GM18507 (cell line): ENCODE results near the gene INTS15.

Experiments
- DNase-seq: peaks from one replicate; pipeline ENCODE4 v3.0.0; 2011; ENCODE audit warnings: low read depth; ENCODE audit not compliant: insufficient read length; ENCODE audit errors: extremely low spot score
- FAIRE-seq: peaks from 2 replicates; lab custom pipeline; 2011; peaks lifted over from hg19 to GRCh38; lab: Jason Lieb, UNC

The INTS15 gene

GRCh38 chr7:6639032-6639431, 49.2 kb downstream of the INTS15 start:
- no peak for DNase-seq
- no peak for FAIRE-seq

GRCh38 chr7:6639627-6640026, 49.8 kb downstream of the INTS15 start:
- FAIRE-seq = no peak

GRCh38 chr7:6640246-6640721, 50.5 kb downstream of the INTS15 start:
- DNase-seq = no peak
- FAIRE-seq = peak; percentile 44

More at GRCh38 chr7:6639627-6640026, 49.8 kb downstream of the INTS15 start:
- no peak for DNase-seq

DNA sequence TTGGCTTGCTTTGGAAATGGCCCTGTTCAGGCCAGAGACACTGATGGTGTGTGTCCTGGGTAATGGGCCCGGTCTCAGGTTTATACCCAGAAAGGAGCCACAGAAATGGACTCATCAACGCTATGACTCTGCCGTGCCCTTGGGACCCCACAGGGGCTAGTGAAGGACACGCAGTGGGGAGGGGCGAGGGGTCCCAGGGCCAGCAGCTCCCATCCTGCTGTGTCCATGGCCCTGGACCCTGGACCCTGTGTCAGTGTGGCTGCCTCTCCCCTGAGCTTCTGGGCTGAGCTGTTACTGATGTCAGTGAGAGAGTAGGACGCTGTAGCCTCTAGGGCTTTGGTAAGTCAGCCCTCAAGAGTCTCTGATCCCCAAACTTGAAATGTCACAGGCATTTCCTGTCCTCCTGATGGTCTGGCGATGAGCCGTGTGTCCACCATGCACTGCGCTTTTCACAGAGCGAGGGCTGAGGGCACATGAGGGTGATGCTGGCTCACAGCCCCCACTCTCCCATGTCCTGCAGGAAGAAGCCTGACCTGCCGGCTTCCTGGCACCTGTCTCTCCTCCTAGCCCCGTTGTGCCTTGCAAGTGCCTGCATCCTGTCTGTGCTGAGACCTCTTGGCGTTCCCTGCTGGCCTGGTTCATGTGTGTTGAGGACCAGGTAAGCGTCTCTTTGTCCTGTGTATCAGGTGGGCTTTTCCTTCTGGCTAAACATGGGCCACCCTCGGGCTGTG, 51.6 kb downstream of the INTS15 start:
- FAIRE-seq (no peak), DNase-seq (no peak)

- DNase-seq (no peak), FAIRE-seq (no peak)
Observed at GRCh38 chr7:6642239-6642839, 52.5 kb downstream of the INTS15 start.

GRCh38 chr7:6642861-6643640, 53.2 kb downstream of the INTS15 start:
- DNase-seq (no peak), FAIRE-seq (no peak)

GRCh38 chr7:6643915-6644625, 54.2 kb downstream of the INTS15 start:
- FAIRE-seq (no peak), DNase-seq (no peak)

- FAIRE-seq (no peak), DNase-seq (no peak)
Observed at GRCh38 chr7:6644728-6645127, 54.9 kb downstream of the INTS15 start.

GRCh38 chr7:6646465-6646864, 56.6 kb downstream of the INTS15 start:
- DNase-seq (no peak), FAIRE-seq (no peak)

DNA sequence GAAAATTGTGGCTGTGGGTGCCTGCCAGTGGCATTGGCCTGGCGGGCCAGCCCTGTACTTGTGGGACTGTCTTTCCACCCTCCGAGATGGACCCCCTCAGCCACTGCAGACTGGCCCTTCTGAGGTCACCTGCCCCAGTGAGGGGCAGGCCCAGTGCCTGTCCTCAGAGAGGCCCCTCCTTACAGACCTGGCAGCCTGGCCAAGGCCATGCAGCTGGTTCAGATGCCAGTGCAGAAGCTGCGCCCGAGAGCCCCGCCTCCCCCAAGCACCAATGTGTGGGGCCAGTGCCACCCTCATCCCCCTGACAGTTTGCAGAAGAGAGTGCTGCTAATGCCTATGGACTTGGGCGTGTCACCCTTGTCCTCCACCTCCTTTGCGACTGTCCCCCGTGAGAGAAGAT, 57.3 kb downstream of the INTS15 start:
- FAIRE-seq (no peak), DNase-seq (no peak)

DNA sequence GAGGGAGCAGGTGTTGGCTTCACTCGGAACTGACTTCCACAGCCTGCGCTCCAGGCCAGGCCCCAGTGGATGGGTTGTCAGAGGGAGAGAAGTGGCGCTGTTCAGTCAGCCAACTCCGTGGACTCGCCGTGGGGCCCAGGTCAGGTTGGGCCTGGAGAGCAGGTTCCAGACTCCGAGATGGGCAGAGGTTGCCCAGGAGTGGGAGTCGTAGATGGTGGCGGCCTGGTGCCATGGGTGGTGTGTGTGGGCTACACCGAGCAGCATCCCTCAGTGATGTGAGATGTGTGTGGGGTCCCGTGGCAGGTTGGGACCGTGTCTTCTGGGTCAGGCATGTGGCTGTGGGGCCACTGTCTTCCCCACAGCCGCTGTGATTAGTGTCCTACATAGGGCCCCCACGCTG, 57.7 kb downstream of the INTS15 start:
- FAIRE-seq (no peak), DNase-seq (no peak)

DNA sequence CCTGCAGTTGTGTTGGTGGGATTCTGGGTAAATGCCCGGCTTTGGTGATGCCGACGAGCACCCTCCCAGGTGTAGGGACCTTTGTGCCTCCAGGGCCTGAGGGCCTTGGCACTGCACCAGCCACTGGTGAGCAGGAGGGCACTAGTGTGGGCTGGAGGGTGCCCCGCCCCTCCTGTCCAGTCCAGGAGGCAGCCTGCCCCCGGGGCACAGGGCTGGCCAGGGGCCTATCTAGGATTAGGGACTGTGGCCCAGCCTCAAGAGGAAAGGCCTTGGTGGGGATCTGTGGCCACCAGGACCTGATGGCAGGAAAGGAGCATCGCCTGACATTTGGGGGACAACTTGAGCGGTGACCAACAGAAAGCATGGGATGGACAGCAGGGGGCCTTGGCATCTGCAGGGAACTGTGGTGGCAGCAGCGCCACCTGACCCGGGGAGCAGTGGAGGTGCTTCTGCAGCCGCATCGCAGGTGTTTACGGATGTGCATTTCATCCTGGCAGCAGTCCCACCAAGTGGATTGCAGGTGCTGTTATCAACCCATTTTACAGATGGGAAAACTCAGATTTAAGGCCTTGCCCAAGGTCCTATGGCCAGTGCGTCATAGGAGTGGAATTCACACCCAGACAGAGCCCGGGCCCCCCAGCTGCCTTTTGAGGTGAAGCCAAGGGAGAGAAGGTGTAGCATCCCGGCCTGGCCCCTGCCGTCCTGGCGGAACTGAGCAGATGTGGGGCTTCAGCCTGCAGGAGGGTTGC, 58.4 kb downstream of the INTS15 start:
- FAIRE-seq (no peak), DNase-seq (no peak)

DNA sequence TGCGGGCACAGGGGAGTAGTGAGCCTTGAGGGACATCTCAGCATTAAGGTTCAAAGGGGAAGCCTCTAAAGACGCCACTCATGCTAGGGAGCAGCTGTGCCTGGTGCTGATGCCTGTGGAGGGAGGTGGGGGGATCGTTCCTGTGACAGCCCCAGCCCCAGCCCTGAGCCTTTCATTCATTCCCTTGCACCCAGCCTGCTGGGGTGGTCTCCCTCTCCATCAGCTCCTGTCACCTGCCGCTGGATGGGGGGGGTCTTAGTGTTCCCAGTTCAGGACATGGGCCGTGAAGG, 58.9 kb downstream of the INTS15 start:
- no peak for DNase-seq
- no peak for FAIRE-seq

DNA sequence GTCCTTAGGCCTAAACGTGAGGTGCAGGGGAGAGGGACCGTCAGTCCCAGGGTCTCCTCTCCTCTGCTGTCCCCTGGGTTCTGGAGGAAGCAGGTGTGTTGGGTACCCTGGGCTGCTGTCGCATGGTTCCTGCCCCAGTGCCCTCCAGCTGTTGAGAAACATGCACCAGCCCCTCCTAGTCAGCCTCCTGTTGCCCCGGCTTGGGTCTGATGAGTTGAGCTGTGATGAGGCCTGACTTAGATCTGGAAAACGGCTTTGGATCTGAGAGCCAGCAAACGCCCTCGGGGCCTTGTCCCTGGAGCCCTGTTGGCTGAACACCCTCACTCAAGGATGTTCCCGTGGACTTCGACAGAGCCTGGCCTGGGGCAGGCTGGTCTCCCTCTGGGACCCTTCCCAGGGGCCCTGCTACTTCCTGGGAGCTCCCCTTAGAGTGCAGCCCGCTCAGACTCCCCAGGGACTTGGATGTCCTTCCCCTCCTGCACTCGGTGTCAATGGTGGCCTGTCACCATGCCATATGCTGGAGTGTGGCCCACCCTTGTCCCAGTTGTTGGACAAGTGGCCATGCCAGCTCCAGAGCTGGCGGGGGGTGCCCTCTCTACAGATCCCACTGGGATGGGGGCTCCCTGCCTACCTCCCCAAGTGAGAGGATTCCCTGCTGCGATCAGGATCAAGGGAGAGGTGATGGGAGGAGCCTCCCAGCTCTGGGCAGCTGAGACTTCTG, 59.6 kb downstream of the INTS15 start:
- FAIRE-seq = no peak
- no peak for DNase-seq

DNA sequence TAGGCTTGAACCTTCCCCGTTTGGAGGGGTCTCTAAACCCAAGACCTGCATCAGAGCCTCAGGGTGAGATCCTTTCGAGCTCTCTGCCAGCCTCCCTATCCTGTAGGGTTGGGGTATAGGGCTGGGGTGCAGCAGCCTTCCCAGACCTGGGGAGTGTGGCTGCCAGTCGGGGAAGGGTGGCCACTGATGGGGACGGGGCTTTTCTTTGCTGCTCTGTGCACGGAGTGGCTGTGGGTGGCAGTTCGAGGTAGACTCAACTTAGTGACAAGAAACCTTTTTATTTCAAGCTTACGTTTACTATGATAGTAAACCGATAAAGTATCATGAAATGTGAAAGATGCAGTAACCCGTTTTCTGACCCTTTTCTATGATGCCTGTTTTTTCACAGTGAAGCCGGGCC, 60.3 kb downstream of the INTS15 start:
- DNase-seq (no peak), FAIRE-seq (no peak)

GRCh38 chr7:6650521-6651011, 60.7 kb downstream of the INTS15 start:
- FAIRE-seq = no peak

DNA sequence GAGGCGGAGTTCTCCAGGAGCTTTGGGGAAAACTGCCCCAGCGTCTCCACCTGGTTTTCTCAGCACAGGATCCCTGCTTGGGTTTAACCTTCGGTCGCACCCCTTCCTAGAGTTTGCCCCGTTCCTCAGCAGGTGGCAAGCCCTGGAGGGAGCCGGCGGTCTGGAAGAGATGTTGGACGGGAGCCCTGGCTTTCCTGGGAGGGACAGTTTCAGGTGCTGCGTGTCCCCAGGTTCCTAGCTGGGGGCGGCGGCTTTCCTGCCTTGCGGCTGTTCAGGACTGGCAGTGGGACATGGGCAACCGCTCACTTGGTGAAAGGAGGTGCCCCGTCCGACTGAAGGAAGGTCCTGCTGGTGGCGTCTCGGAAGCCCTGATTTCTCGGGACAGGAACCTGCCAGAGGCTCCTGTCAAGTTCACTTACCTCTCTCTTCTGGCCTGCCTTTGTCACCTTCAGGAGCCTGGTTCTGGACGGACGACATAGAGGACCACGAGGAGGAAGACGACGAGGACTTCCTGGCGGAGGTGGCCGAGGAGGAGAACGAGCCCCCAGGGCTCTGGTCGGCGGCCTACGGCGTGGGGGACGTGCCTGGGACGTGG, 62.1 kb downstream of the INTS15 start:
- FAIRE-seq (no peak), DNase-seq (no peak)

More at GRCh38 chr7:6650521-6651011, 60.7 kb downstream of the INTS15 start:
- no peak for DNase-seq

DNA sequence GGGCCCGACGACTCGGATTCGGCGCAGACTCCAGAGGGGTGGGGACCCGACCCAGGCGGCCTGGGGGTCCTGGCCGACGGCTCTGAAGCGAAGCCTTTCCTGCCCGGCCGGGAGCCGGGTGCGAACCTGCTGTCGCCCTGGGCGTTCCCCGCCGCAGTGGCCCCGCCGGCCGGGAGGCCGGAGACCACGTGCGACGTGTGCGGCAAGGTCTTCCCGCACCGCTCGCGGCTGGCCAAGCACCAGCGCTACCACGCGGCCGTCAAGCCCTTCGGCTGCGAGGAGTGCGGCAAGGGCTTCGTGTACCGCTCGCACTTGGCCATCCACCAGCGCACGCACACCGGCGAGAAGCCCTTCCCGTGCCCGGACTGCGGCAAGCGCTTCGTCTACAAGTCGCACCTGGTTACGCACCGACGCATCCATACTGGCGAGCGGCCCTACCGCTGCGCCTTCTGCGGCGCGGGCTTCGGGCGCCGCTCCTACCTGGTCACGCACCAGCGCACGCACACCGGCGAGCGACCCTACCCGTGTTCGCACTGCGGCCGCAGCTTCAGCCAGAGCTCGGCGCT, 62.7 kb downstream of the INTS15 start:
- DNase-seq (no peak), FAIRE-seq (no peak)
